HG03280 (cell line): ENCODE measurements around the gene THUMPD3.

Experiments
- ATAC-seq: cut with Tn5 transposase; IDR thresholded peaks from one replicate; pipeline ENCODE4 v1.9.1; 2021; ENCODE audit warnings: mild to moderate bottlenecking, moderate library complexity; ENCODE audit not compliant: unreplicated experiment

Gene THUMPD3

DNA sequence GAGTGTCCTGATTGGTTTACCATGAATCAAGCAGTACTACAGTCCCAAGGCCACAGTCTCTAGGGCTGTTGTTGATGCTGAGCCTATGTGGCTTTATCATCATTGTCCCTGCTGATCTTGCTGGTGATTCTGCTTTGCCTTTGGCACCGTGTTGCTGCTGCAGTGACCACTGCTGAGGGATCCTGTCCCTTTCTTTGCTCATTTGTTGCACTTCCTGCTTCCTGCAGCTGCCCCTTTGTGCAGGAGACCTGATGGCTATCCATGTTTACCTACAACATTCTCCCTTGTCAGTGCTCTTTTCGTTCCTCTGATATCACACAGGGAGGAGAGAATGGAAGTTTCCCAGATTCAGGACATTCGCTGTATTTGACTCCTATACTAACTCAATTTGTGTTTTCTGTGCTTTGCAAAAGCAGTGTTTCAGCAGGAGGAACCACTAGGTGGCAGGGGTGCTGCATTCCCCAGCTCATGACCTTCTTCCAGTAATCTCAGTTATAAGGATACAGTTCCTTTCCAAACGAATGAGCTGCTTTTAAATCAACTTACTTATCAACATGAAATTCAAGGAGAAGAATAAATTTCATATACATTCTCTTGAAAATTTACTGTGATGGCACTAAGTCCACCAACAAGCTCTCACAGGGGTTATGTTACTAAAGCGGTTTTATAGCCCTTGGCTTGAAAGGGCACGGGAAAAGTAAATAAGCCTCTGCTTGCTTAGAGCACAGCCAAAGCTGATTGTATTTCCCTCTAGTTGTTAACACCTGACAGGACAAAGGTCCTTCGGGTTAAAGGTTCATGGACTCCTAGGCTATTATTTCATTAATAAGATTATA lies 9.7 kb upstream of the THUMPD3 start:
- peak; percentile 53 for ATAC-seq

- ATAC-seq: no peak
Observed at GRCh38 chr3:9361691-9362388, 1.0 kb upstream of the THUMPD3 start.

DNA sequence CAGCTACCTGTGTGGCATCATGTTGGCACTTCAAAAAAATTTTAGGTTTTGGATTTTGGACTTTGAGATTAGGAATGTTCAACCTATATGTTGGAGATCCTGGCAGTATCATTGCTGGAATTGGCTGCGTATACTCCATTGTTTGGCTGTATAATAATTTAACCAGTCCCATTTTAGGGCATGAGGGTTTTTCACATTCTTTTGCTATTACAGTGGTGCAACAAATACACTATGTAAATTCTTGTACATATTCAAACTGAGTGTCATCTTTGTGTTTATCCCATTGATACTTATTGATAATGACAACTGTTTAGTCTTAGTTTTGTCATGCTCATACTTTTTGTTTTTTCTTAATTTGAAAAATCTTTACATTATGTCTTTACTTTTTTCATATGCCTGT lies 6.7 kb downstream of the THUMPD3 start:
- ATAC-seq: no peak

DNA sequence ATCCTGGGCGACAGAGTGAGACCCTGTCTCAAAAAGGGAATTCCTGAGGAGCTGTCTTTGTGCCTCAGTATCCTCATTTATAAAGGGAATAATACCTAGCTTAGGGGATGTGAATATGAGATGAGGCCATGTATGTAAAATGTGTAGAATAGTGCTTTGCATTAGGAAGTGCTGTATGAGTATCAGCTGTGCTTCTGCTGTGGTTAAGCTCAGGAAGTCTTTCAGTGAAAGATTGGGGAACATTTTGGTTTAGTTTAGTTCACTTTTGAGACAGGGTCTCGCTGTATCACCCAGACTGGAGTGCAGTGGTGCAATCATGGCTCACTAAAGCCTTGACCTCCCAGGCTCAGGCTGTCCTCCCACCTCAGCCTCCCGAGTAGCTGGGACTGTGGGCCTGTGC lies 10.6 kb downstream of the THUMPD3 start:
- ATAC-seq: no peak

DNA sequence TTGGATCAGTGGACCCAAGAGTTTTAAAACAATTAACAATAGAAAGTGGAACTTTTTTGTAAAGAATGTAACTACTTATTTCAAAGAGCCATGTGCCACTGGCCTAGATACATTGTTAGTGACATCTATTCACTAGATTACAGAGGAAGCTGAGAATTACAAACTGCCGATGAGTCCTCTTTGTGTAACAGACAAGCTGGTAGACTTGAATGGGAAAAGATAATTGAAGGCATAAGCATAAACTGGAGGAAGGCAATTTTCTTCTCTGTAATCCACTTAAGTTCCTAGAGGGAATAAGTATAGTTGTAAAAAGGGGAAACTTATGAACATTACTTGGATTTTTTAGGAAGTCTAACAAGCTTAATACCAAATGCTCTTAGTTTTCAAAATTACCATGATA lies 15.1 kb downstream of the THUMPD3 start:
- no peak for ATAC-seq

DNA sequence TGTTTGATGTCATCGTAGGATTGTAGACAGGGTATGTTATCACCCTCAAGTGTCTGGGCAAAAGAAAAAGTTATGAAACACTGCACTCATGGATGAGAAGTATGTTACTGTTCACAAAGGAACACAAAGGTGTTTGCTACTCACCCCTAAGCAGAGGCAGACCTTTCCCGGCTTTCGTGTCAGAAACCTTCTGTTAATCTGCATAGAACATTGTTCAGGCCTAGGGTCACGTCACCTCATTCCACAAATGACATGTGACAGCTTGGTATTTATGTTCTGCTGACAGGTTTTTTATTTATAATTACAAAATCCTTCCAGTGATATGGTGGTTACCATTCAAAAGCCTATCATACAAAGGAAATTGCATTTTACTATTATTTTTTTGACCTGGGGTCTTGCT lies 16.5 kb downstream of the THUMPD3 start:
- ATAC-seq: no peak

DNA sequence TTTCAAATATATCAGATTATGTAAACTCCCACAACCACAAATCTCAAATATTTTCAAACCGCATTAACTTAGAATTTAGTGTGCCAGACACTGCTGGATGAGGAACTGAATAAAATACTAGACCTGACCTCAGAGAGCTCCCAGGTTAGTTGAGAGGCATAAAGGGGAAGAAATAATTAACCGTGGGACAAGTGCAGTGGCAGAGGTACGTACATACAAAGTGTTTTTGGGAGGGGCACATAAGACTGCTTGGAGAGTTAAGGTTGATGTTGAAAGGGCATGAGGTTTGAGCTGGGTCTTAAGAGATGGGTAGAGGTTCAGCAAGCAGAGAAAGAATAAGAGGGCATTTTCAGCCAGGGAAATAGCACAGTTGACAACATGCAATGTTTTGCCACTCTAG lies 17.2 kb downstream of the THUMPD3 start:
- no peak for ATAC-seq

GRCh38 chr3:9384141-9384828 lies 21.4 kb downstream of the THUMPD3 start:
- no peak for ATAC-seq

- ATAC-seq: no peak
Observed at GRCh38 chr3:9385187-9386077, 22.6 kb downstream of the THUMPD3 start.

DNA sequence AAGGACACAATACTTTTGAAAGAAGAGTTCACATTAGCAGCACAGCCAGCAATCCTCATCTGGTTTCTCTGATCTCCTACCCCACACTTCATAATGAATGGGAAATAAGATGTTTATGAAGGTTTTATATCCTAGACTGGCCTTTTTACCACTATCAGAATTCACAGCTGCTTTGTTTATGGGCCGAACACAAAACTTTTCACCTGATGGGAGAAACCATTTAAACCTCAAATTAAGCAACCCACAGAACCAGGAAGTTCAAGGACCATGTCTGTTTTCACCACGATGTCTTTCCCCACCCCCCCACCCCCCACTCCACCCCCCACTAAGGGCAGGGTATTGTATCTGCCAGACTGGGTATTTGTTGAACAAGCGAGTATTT lies 23.2 kb downstream of the THUMPD3 start:
- no peak for ATAC-seq

GRCh38 chr3:9386501-9387321 lies 23.9 kb downstream of the THUMPD3 start:
- no peak for ATAC-seq

GRCh38 chr3:9387322-9387655 lies 24.4 kb downstream of the THUMPD3 start:
- no peak for ATAC-seq

DNA sequence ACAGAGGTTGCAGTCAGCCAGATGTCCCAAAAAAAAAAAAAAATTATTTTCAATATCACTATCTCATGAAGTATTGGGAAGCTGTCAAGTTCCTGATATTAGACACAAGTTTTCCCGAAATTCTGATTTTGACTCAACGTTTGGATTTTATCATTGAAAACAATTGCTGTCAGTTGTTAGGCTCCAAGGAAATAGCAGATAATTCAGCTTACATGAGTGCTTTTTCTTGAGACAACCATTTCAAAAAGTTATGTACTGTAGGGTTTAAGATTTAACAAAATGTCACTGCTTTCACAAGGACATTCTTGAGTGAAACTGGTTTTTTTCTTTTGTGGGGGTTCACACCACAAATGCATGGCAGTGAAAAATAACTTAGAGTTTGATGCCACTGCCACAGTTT lies 25.3 kb downstream of the THUMPD3 start:
- ATAC-seq: no peak

GRCh38 chr3:9388562-9389272 lies 25.9 kb downstream of the THUMPD3 start:
- no peak for ATAC-seq

- no peak for ATAC-seq
Observed at GRCh38 chr3:9390265-9390888, 27.5 kb downstream of the THUMPD3 start.

- no peak for ATAC-seq
Observed at GRCh38 chr3:9392041-9392440, 29.2 kb downstream of the THUMPD3 start.

GRCh38 chr3:9395570-9396300 lies 32.9 kb downstream of the THUMPD3 start:
- no peak for ATAC-seq

DNA sequence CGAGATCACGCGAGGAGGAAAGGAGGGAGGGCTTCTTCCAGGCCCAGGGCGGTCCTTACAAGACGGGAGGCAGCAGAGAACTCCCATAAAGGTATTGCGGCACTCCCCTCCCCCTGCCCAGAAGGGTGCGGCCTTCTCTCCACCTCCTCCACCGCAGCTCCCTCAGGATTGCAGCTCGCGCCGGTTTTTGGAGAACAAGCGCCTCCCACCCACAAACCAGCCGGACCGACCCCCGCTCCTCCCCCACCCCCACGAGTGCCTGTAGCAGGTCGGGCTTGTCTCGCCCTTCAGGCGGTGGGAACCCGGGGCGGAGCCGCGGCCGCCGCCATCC lies 33.4 kb downstream of the THUMPD3 start:
- peak; percentile 21 for ATAC-seq
